GM19395 (cell line): ENCODE data around the gene PRDM9.
"Not testable (repeated sequence)": the region's sequence is repeated elsewhere in the genome, so short reads cannot be mapped to it uniquely, and the experiment has no call there.

Source experiments
- ATAC-seq: cut with Tn5 transposase; IDR thresholded peaks from one replicate; pipeline ENCODE4 v1.9.1; 2021; ENCODE audit warnings: mild to moderate bottlenecking, moderate library complexity; ENCODE audit not compliant: unreplicated experiment

Gene PRDM9

DNA sequence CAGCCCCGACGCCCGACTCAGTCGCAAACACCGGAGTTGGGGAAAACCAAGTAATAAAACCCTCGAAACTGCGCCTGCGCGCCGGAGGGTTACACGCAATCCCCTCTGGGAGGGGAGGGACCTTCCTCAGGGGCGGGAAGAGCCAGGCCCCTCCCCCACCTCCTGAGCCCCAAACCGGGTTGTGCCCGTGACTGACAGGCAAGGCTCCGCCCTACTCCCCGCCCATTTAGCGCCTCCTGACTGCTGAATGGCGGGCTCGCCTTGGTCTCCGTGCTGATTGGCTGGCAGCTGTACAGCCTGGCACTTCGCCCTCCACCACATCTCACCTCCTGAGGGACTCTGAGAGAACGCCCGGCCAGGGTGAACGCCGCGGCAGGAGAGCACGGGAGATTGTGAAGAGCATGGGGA lies at the start of gene PRDM9:
TSS of gene PRDM9 (plus strand) at position 332 of the 408 bp plus-strand sequence. CDS start 1,425 bp downstream, outside the sequence.
- ATAC-seq = no peak

DNA sequence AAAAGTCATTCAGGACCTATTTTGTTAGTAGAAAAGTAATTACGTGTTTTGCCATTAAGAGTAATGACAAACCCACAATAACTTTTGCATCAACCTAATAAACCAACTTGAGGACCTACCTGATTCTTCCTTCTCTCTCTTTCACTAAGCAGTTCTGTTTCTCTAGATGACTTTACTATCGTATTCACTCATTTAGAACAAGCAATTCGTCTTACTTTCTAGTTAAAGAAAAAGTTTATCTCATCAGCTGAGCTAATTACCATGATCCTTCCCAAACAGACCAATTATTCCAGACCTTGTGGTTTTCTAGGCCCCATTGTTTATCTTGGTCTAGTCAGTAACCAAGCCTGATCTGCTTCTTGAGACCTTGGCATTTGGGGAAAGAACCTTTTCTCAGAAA lies 49.6 kb upstream of the PRDM9 start:
- no peak for ATAC-seq

DNA sequence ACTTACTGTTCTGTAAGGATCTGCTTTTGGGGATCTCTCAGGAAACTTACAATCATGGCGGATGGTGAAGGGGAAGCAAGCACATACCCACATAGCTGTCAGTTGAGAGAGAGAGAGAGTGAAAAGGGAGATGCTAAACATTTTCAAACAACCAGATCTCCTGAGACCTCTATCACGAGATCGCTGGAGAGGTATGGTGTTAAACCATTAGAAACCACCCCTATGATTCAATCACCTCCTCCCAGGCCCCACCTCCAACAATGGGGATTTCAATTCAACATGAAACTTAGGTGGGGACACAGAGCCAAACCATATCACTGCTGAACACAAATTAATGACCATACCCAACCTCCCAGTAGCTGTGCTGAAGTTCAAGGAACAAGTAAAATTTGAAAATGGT lies 48.2 kb upstream of the PRDM9 start:
- no peak for ATAC-seq

DNA sequence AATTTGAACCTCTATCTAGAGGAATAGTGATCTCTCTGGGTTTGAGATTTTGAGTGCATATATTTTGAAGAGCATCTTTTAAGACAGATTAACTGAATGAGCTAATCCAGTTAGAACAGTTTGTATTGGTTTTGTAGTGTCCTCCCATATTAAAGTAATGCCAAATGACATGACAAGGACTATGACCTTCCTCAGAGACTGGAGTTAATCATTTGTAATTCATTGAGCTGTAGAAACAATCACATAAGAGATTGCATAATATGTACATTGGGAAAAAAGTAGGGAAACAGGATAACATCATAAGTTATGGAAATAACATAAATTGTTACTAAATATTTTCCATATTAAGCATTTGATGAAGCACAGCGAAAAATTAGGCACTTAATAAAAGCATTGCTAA lies 45.8 kb upstream of the PRDM9 start:
- ATAC-seq = no peak

GRCh38 chr5:23466401-23466912 lies 41.0 kb upstream of the PRDM9 start:
- no peak for ATAC-seq

- ATAC-seq = no peak
Observed at GRCh38 chr5:23468658-23469057, 38.8 kb upstream of the PRDM9 start.

DNA sequence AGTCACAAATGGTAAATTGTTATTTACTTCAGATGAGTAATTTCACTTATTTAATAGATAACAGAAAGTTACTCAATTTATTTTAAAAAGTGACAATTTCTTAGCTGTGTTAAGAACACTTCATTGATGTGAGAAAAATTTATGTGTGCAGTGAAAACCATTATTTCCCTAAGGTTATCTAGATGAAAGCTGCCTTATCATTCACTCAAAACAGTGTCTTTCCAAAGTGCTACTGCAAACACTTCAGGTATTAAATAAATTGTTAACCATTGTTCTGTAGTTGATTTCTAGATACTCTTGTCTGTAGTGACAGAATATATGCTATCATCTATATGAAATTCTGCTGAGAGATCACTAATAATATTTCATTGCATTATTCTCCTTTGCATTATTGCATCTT lies 33.5 kb upstream of the PRDM9 start:
- ATAC-seq = no peak

- no peak for ATAC-seq
Observed at GRCh38 chr5:23474315-23474714, 33.1 kb upstream of the PRDM9 start.

DNA sequence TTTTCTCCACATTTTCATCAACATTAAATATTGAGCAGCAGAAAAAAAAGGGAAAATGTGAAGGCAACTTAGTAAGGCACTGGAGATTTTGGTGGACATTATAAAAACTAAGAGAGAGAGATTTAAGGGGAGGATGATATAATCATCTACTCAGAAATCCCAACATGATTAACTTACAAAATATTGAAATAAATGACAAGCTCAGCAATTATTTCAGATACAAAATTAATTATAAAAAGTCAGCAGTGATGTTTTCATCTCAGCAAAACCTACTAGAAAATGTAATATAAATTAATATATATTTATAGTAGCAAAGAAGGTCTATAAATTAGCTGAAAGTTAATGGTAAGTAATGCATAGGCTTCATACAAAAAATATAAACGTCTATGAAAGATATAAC lies 30.8 kb upstream of the PRDM9 start:
- no peak for ATAC-seq

DNA sequence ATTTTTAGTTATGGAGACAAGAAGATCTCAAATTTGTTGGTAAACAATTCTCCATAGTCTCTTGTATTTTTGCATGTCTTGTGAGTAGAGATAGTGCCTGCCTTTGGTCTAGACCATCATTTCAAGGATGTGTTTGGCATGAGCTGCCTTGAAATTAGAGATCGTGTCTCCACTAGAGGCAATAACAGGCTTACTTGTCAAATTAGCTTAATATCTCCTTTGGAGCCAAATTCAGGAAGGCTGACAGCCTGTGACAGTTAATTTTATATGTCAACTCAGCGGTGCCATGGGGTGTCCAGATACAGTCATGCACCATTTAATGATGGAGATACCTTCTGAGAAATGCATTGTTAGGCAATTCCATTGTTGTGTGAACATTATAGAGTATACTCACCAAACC lies 24.8 kb upstream of the PRDM9 start:
- ATAC-seq = no peak

DNA sequence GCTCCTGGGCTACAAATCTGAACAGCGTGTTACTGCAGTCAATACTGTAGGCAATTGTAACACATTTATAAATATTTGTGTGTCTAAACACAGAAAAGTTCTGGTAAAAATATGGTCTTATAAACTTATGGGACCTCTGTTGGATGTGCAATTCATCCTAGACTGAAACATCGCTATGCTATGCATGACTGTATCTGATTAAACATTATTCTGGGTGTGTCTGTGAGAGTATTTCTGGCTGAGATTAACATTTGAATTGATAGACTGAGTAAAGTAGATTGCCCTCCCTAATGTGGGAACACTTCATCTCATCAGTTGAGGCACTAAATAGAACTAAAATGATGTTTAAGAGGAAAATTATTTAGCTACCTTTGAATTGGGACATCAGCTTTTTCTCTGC lies 24.3 kb upstream of the PRDM9 start:
- ATAC-seq = no peak

GRCh38 chr5:23484096-23484495 lies 23.3 kb upstream of the PRDM9 start:
- ATAC-seq = no peak

DNA sequence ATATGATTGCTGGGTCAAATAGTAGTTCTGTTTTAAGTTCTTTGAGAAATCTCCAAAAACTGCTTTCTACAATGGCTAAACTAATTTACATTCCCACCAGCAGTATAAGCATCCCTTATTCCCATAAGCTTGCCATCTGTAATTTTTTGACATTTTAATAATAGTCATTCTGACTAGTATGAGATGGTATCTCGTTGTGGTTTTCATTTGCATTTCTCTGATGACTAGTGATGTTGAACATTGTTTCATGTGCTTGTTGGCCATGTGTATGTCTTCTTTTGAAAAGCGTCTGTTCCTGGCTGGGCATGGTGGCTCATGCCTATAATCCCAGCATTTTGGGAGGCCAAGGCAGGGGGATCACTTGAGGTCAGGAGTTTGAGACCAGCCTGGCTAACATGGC lies 21.2 kb upstream of the PRDM9 start:
- not testable (repeated sequence) for ATAC-seq

GRCh38 chr5:23490993-23491392 lies 16.4 kb upstream of the PRDM9 start:
- ATAC-seq = no peak

GRCh38 chr5:23494558-23494957 lies 12.9 kb upstream of the PRDM9 start:
- ATAC-seq = no peak

GRCh38 chr5:23496576-23496975 lies 10.8 kb upstream of the PRDM9 start:
- ATAC-seq = no peak

DNA sequence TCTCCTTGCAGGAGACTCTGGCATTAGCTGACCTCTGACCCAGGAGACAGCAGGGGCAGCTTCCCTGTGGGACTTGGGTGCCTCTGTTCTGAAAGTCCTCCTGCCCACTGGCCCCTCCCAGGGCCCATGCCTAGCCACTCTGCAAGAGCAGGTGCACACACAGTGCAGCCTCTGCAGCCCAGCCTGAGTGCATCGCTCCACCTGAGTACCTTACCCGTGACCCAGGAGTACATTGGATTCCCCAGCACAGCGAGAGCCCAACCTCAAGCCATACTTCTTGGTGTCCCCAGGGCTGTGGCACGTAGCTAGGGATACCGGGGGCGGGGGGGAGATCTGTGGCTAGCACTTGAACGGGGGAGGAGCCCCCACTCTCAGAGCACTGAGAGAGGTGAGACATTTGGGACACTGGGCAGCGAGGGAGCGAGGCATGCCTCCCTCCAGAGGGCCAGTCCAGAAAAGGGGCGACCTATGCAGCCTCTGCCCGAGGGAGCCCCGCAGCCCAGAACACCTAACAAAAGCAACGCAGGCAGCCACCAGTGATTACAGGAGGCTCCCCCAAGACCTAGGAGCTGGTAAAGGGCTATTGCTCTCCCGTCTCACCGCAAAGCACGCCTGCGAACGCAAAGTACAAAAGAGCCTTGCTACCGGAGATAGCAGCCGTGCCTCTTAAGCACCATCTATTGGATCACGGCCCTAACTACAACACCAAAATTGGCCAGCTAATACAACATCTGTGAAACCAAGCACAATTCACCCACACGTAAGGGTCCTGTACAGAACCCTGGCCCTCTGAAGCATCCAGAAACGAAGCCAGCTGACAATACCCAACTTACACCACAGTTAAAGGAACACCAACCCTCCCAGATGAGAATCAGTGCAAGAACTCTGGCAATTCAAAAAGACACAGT lies 826 bp upstream of the PRDM9 start:
- ATAC-seq = no peak

GRCh38 chr5:23510434-23510833 lies 3.0 kb downstream of the PRDM9 start:
- ATAC-seq = not testable (repeated sequence)

GRCh38 chr5:23522553-23522952 lies 15.1 kb downstream of the PRDM9 start:
- ATAC-seq = no peak

GRCh38 chr5:23523031-23523430 lies 15.6 kb downstream of the PRDM9 start:
- ATAC-seq = no peak

GRCh38 chr5:23523998-23524397 lies 16.6 kb downstream of the PRDM9 start:
- no peak for ATAC-seq

DNA sequence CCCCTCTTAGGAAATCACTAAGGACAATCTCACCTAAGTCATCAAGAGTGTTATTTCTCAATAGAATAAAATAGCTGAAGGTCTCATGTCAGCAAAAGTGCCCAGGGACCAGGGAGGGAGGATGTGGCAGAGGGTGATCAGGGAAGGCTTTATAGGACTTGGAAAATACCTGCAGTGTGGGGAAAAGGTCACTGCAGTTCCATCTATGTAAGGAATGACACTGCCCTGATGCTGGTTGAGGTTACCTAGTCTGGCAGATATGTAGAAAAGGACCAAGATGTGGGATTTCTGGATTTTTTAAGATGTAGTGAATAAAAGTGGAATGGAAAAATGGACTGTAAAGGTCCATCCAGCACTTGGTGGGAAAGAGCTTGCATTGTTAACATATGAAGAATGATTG lies 18.3 kb downstream of the PRDM9 start:
- ATAC-seq = no peak

- ATAC-seq = not testable (repeated sequence)
Observed at GRCh38 chr5:23526616-23527015, 19.2 kb downstream of the PRDM9 start.
